ENCODE results near the gene HDAC6.
A peak's percentile ranks its signal among the peaks of the same experiment; 100 is the strongest.

HDAC6 gene

GRCh38 chrX:48801280-48802088, at the start of gene HDAC6:
HDAC6 (plus strand) TSS chrX:48802067; CDS start chrX:48802693, 626 bp downstream.
- Histone ChIP-seq H3K4me3 (ENCODE audit: low read length) (peak within 1 kb of the TSS; percentile 84), H3K36me3 (ENCODE audit: control insufficient read depth, insufficient read depth, low read length, severe bottlenecking) (peaks cover 3% of the 10 kb centered on the region), H3K9me3 (ENCODE audit: control insufficient read depth, low read length) (no peaks in the 10 kb centered on the region), H3K27me3 (replicated peaks; ENCODE audit: control insufficient read depth, insufficient read depth, low read length) (peaks cover 8% of the 10 kb centered on the region), H3K4me1 (ENCODE audit: control insufficient read depth, insufficient read depth, low read length) (no peaks in the 10 kb centered on the region), H3K9ac (ENCODE audit: low read length) (peak within 1 kb of the TSS; percentile 91)
- DNase-seq (ENCODE audit: low read depth), result peak; percentile 97

DNA sequence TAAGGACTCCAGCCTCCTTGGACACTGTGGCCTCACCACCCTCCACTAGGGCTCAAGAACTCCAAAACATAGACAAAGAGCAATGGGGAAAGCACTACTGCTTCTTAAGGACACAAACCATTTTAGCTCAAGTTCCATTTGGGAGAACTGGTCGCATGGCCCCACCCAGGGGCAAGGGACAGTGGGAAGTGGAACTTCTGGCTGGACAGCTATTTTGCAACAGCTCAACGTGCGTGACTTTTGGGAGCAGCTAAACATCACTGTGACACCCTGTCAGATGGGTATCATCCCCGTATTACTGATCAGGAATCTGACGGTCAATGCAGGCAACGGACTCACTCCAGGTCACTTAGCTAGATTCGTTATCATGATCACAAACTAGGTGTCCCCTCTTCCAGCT, 49.4 kb upstream of the HDAC6 start:
- H3K9ac ChIP-seq (ENCODE audit: low read length), result no peak overlapping the region
- DNase-seq (ENCODE audit: low read depth), result no peak
- H3K9me3 ChIP-seq (ENCODE audit: control insufficient read depth, low read length), result no peaks in the 10 kb centered on the region
- H3K4me3 ChIP-seq (ENCODE audit: low read length), result no peak overlapping the region
- H3K36me3 ChIP-seq (ENCODE audit: control insufficient read depth, insufficient read depth, low read length, severe bottlenecking), result no peaks in the 10 kb centered on the region
- H3K4me1 ChIP-seq (ENCODE audit: control insufficient read depth, insufficient read depth, low read length), result no peaks in the 10 kb centered on the region
- peaks cover 44% of the 10 kb centered on the region for H3K27me3 ChIP-seq (replicated peaks; ENCODE audit: control insufficient read depth, insufficient read depth, low read length)

DNA sequence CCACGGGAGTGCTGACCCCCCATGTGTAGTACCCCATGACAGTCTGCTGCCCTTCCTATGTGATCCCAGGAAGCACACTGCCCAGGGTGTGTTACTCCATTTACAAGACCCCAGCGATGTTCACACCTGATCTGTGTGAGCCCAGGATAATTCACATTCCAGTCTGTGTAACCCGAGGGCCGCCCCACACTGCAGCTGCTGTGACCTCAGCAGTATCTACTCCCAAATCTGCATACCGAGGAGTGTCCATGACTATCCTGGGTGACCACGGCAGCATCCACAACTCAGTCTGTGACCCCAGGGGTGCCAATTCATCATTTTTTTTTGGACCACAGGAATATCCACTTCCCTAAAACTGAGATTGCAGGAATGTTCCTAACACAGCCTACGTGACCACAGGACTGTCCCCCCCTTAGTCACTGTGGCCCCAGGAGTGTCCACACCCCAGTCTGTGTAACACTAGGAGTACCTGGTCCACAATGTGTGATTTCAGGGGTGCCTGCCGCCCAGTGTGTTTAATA, 48.1 kb upstream of the HDAC6 start:
- Histone ChIP-seq H3K36me3 (ENCODE audit: control insufficient read depth, insufficient read depth, low read length, severe bottlenecking) (no peaks in the 10 kb centered on the region), H3K27me3 (replicated peaks; ENCODE audit: control insufficient read depth, insufficient read depth, low read length) (peaks cover 44% of the 10 kb centered on the region), H3K9me3 (ENCODE audit: control insufficient read depth, low read length) (no peaks in the 10 kb centered on the region), H3K4me3 (ENCODE audit: low read length) (no peak overlapping the region), H3K9ac (ENCODE audit: low read length) (no peak overlapping the region), H3K4me1 (ENCODE audit: control insufficient read depth, insufficient read depth, low read length) (no peaks in the 10 kb centered on the region)
- DNase-seq (ENCODE audit: low read depth), result no peak

DNA sequence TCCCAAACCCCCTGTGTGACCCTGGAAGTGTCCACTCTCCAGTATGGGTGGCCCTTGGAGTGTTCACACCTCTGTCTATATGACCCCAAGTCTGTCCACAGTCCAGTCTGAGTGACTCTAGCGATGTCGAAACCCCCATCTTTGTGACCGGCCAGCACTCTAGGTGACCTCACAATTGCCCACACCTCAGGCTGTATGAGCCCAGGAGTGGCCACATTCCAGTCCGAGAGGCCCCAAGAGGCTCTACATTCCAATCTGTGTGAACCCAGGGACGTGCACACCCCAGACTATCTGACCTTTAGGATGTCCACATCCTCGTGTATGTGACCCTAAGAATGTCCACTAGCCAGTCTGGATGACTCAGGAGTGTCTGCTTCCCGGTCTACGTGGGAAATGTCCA, 47.6 kb upstream of the HDAC6 start:
- DNase-seq (ENCODE audit: low read depth), result no peak
- H3K9ac ChIP-seq (ENCODE audit: low read length), result no peak overlapping the region
- no peak overlapping the region for H3K4me3 ChIP-seq (ENCODE audit: low read length)
- peaks cover 42% of the 10 kb centered on the region for H3K27me3 ChIP-seq (replicated peaks; ENCODE audit: control insufficient read depth, insufficient read depth, low read length)
- H3K4me1 ChIP-seq (ENCODE audit: control insufficient read depth, insufficient read depth, low read length), result no peaks in the 10 kb centered on the region
- H3K9me3 ChIP-seq (ENCODE audit: control insufficient read depth, low read length), result no peaks in the 10 kb centered on the region
- no peaks in the 10 kb centered on the region for H3K36me3 ChIP-seq (ENCODE audit: control insufficient read depth, insufficient read depth, low read length, severe bottlenecking)

- Histone ChIP-seq H3K4me3 (ENCODE audit: low read length) (no peak within 1 kb of the TSS), H3K9me3 (ENCODE audit: control insufficient read depth, low read length) (no peaks in the 10 kb centered on the region), H3K9ac (ENCODE audit: low read length) (no peak within 1 kb of the TSS), H3K4me1 (ENCODE audit: control insufficient read depth, insufficient read depth, low read length) (no peaks in the 10 kb centered on the region), H3K36me3 (ENCODE audit: control insufficient read depth, insufficient read depth, low read length, severe bottlenecking) (no peaks in the 10 kb centered on the region), H3K27me3 (replicated peaks; ENCODE audit: control insufficient read depth, insufficient read depth, low read length) (peaks cover 34% of the 10 kb centered on the region)
- peak; percentile 2 for DNase-seq (ENCODE audit: low read depth)
These were observed 40.0 kb upstream of the HDAC6 start, which contains the start of gene GLOD5 for GRCh38 chrX:48761674-48762471. GLOD5 (plus strand) TSS chrX:48761747; CDS start chrX:48761791, 44 bp downstream.

DNA sequence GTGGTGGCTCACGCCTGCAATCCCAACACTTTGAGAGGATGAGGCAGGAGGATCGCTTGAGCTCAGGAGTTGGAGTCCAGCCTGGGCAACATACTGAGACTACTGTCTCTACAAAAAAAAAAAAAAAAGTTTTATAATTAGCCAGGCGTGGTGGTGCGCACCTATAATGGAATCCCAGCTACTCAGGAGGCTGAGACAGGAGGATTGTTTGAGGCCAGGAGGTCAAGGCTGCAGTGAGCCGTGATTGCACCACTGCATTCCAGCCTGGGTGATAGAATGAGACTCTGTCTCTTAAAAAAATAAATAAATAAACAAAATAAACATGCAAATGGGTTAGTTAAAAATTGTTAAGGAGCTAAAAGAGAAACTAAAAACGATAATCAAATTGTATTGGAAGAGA, 32.6 kb upstream of the HDAC6 start:
- H3K9ac ChIP-seq (ENCODE audit: low read length), result no peak overlapping the region
- no peaks in the 10 kb centered on the region for H3K36me3 ChIP-seq (ENCODE audit: control insufficient read depth, insufficient read depth, low read length, severe bottlenecking)
- no peak overlapping the region for H3K4me3 ChIP-seq (ENCODE audit: low read length)
- no peaks in the 10 kb centered on the region for H3K4me1 ChIP-seq (ENCODE audit: control insufficient read depth, insufficient read depth, low read length)
- peaks cover 46% of the 10 kb centered on the region for H3K27me3 ChIP-seq (replicated peaks; ENCODE audit: control insufficient read depth, insufficient read depth, low read length)
- no peak for DNase-seq (ENCODE audit: low read depth)
- H3K9me3 ChIP-seq (ENCODE audit: control insufficient read depth, low read length), result peaks cover 6% of the 10 kb centered on the region

- Histone ChIP-seq H3K9me3 (ENCODE audit: control insufficient read depth, low read length) (peaks cover 6% of the 10 kb centered on the region), H3K36me3 (ENCODE audit: control insufficient read depth, insufficient read depth, low read length, severe bottlenecking) (no peaks in the 10 kb centered on the region), H3K27me3 (replicated peaks; ENCODE audit: control insufficient read depth, insufficient read depth, low read length) (peaks cover 51% of the 10 kb centered on the region), H3K4me1 (ENCODE audit: control insufficient read depth, insufficient read depth, low read length) (no peaks in the 10 kb centered on the region), H3K9ac (ENCODE audit: low read length) (no peak overlapping the region), H3K4me3 (ENCODE audit: low read length) (no peak overlapping the region)
- no peak for DNase-seq (ENCODE audit: low read depth)
These were observed 31.6 kb upstream of the HDAC6 start for GRCh38 chrX:48770296-48770695.

DNA sequence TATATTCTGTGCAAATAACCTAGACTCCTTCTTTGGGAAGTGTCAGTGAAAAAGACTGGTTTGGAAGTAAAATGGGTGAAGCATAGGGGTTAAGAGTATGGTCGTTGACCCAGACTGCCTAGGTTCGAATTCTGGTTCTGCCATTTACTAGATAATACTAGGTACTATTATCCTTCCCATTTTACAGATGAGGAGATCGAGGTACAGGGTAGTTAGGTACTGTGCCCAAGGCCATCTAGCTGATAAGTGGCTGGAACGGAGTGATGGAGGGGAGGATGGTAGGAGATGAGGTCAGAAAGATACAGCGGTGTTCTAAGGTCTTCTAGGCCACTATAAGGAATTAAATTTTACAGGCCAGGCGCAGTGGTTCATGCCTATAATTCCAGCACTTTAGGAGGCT, 29.3 kb upstream of the HDAC6 start:
- Histone ChIP-seq H3K4me1 (ENCODE audit: control insufficient read depth, insufficient read depth, low read length) (no peaks in the 10 kb centered on the region), H3K9me3 (ENCODE audit: control insufficient read depth, low read length) (peaks cover 19% of the 10 kb centered on the region), H3K27me3 (replicated peaks; ENCODE audit: control insufficient read depth, insufficient read depth, low read length) (peaks cover 56% of the 10 kb centered on the region), H3K4me3 (ENCODE audit: low read length) (no peak overlapping the region), H3K9ac (ENCODE audit: low read length) (no peak overlapping the region), H3K36me3 (ENCODE audit: control insufficient read depth, insufficient read depth, low read length, severe bottlenecking) (no peaks in the 10 kb centered on the region)
- DNase-seq (ENCODE audit: low read depth), result no peak

- no peak for DNase-seq (ENCODE audit: low read depth)
- no peaks in the 10 kb centered on the region for H3K4me1 ChIP-seq (ENCODE audit: control insufficient read depth, insufficient read depth, low read length)
- H3K9me3 ChIP-seq (ENCODE audit: control insufficient read depth, low read length), result peaks cover 20% of the 10 kb centered on the region
- no peak overlapping the region for H3K4me3 ChIP-seq (ENCODE audit: low read length)
- H3K9ac ChIP-seq (ENCODE audit: low read length), result no peak overlapping the region
- H3K36me3 ChIP-seq (ENCODE audit: control insufficient read depth, insufficient read depth, low read length, severe bottlenecking), result no peaks in the 10 kb centered on the region
- peaks cover 45% of the 10 kb centered on the region for H3K27me3 ChIP-seq (replicated peaks; ENCODE audit: control insufficient read depth, insufficient read depth, low read length)
These were observed 24.9 kb upstream of the HDAC6 start for GRCh38 chrX:48776818-48777439.

DNA sequence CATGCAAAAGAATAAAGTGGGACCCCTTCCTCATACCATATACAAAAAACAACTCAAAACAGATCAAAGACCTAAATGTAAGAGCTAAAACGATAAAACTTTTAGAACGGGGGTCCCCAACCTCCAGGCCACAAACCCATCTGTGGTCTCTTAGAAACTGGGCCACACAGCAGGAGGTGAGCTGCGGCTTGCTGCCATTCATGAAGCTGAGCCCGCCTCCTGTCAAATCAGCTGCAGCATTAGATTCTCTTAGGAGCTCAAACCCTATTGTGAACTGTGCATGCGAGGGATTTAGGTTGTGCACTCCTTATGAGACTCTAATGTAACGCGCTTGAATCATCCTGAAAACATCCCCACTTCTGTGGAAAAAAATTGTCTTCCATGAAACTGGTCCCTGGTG, 22.5 kb upstream of the HDAC6 start:
- Histone ChIP-seq H3K9ac (ENCODE audit: low read length) (no peak overlapping the region), H3K4me1 (ENCODE audit: control insufficient read depth, insufficient read depth, low read length) (no peaks in the 10 kb centered on the region), H3K9me3 (ENCODE audit: control insufficient read depth, low read length) (peaks cover 20% of the 10 kb centered on the region), H3K36me3 (ENCODE audit: control insufficient read depth, insufficient read depth, low read length, severe bottlenecking) (no peaks in the 10 kb centered on the region), H3K4me3 (ENCODE audit: low read length) (no peak overlapping the region), H3K27me3 (replicated peaks; ENCODE audit: control insufficient read depth, insufficient read depth, low read length) (peaks cover 39% of the 10 kb centered on the region)
- no peak for DNase-seq (ENCODE audit: low read depth)

GRCh38 chrX:48781705-48782104, 20.2 kb upstream of the HDAC6 start:
- Histone ChIP-seq H3K4me1 (ENCODE audit: control insufficient read depth, insufficient read depth, low read length) (no peaks in the 10 kb centered on the region), H3K9me3 (ENCODE audit: control insufficient read depth, low read length) (peaks cover 11% of the 10 kb centered on the region), H3K9ac (ENCODE audit: low read length) (no peak overlapping the region), H3K4me3 (ENCODE audit: low read length) (no peak overlapping the region), H3K27me3 (replicated peaks; ENCODE audit: control insufficient read depth, insufficient read depth, low read length) (peaks cover 36% of the 10 kb centered on the region), H3K36me3 (ENCODE audit: control insufficient read depth, insufficient read depth, low read length, severe bottlenecking) (no peaks in the 10 kb centered on the region)
- no peak for DNase-seq (ENCODE audit: low read depth)
